Frontal cortex (tissue), 4 donors: Measurements from ENCODE around the gene TMEM50B. TPM values are rescaled to one million over a fixed set of nuclear protein-coding genes. Genes with fewer than 3 reads are reported as not detected.
A peak's percentile ranks its signal among the peaks of the same experiment; 100 is the strongest.
"Not testable (repeated sequence)": the region's sequence is repeated elsewhere in the genome, so short reads cannot be mapped to it uniquely, and the experiment has no call there.

ENCODE experiments used
- DNase-seq, 2 donors: peaks; one replicate each; pipeline ENCODE4 v3.0.0; 2012; ENCODE audit warnings: low spot score in 2 of 2
- FAIRE-seq: peaks from 2 replicates; lab custom pipeline; 2012; peaks lifted over from hg19 to GRCh38; lab: Jason Lieb, UNC
- total RNA-seq: library from RNA; depleted of rRNA; stranded (reverse); fragments of >200 nt; gene quantifications from one replicate; pipeline ENCODE4 v1.2.3, GENCODE V29; 2014
- donor health status: control.
- donor health status: control.
- donor health status: control.

The TMEM50B gene
- total RNA-seq, 1 donor from 2014 or later: 46.9 TPM

DNA sequence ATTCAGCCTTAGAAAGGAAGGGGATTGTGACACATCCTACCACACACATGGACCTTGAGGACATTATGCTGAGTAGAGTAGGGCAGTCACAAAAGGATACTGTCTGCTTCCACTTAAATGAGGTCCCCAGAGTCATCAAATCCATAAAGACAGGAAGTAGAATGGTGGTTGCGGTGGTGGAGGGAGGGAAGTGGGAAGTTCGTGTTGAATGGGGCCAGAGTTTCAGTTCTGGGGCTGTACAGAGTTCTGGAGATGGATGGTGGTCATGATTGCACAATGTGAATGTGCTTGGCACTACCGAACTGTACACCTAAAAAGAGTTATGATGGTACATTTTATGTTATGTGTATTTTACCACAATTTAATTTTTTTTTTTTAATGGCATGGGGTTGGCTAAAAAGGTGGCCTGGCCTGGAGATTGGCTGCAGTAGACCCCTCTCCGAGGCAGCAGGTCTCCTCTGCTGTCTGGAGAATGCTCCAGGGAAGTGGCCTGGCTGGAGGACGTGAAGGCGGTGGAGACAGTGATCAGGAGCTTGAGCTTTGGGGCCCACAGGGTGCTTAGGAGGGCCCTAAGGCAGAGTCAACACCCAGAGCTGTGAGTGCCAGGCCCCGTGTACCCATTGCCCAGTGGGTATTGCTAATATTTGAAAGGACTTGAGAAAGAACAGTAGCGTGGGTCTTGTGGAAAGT is 46.2 kb downstream of the TMEM50B start:
- FAIRE-seq (no peak), DNase-seq (no peak)

DNA sequence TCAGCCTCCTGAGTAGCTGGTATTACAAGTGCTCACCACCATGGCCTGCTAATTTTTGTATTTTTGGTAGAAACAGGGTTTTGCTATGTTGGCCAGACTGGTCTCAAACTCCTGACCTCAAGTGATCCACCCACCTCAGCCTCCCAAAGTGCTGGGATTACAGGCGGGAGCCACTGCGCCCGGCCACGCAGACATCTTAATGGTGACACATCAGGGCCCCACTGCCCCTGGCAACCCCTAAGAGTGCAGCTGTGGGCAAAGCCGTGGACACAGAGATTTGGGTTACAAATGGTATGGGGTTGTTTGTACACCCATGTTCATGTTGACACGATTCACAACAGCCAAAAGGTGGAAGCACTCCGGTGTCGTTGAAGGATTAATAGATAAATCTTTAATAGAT is 46.8 kb downstream of the TMEM50B start:
- FAIRE-seq: no peak
- DNase-seq: no peak

DNA sequence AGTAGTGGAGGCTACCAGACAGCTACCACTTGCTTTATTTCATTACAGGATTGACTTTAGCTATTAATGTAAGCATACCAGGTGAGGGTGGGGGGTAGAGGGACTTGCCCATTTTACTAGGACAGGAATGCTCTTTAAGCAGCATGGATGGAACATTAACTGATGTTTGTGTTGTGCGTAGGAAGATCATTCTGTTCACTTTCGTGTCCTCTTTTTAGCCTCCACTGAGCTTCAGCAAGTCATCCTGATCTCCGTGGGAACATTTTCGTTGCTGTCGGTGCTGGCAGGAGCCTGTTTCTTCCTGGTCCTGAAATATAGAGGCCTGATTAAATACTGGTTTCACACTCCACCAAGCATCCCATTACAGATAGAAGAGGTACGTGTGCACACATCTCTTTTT is 47.3 kb downstream of the TMEM50B start:
- DNase-seq (no peak), FAIRE-seq (no peak)

DNA sequence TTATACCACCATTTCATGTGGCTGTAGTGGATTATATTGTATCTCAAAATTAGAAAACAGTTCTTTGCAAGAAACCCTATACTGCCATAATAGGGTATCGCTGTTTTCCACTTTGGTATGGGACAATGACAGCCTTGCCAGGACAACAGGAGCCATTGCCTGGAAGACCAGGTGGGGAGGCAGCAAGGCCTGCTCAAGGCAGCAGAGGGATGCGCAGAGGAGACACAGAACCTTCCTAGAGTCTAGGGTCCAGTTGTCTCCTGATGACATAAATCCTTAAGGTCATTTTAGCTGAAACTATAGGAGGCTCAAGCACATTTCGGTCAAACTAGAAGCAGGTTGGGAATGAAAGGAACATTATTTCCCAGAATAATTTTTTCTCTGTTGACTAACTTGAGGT is 48.9 kb downstream of the TMEM50B start:
- FAIRE-seq (no peak), DNase-seq (no peak)

DNA sequence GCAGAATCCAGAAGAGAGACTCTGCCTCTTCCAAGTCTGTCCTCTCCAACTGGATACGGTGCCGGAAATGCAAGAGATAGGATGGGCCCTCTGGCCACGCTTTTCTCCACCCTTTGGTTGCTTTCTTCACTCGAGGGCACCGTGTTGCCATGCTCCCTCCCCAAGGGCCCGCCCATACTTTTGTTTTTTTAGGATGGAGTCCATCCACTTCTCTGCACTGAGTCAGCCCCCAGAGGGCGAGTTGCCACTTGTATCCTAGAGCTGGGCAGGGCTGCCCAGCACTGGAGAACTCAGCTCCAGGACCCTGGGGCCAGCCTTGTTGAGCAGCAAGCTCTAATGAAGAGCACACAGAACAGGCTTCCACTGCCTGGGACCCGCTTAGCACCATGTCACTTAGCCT is 51.1 kb downstream of the TMEM50B start:
- DNase-seq (no peak), FAIRE-seq (no peak)

DNA sequence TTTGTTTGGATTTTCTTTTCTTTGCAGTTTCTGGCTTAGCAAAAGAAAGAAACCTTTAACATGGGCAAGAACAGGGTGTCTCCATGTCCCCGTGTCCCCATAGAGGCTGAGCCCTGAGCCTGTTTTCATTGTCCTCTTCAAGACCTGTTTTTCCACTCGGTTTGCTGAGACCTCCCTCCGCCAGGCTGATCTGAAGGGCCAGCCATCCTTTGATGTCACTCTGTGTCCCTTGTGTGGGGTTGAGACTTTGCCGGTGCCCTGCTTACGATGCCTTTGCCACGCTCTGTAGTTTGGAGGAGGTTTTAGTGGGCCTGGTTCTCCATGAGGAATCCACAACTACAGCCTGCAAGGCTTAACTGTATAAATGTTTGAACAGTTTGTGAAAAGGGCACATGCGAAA is 52.7 kb downstream of the TMEM50B start:
- no peak for DNase-seq
- no peak for FAIRE-seq

DNA sequence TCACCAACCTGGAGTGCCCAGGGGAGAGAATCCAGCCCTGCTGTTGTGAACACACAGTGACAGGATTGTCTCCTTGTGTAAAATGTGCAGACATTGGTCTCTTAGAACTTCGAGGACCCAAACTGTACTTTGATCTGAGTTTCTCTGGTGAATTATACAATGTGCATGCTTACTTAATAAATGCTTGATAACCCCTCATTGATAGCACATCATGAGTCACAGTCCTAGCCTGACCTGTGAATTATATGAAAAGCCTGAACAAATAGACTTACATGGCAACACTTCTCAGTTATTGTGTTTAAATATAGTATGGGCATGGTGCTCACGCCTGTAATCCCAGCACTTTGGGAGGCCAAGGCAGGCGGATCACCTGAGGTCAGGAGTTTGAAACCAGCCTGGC is 53.9 kb downstream of the TMEM50B start:
- DNase-seq: no peak
- FAIRE-seq: no peak

DNA sequence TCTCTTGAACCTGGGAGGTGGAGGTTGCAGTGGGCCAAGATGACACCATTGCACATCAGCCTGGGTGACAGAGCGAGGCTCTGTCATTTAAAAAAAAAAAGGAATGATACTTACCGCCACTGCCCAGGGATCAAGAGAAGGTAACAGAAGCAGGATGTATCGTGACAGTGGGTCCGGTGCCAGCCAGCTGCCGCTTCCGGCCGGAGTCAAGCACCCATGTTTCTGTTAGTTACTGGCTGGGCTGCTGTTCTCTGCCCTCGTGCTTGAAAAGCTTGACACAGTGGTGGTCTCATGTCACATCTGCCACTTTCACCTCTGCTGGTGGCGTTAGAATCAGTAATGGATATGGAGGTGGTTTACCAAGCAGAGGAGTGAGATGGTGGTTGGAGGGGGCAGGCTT is 55.6 kb downstream of the TMEM50B start:
- DNase-seq (no peak), FAIRE-seq (no peak)

DNA sequence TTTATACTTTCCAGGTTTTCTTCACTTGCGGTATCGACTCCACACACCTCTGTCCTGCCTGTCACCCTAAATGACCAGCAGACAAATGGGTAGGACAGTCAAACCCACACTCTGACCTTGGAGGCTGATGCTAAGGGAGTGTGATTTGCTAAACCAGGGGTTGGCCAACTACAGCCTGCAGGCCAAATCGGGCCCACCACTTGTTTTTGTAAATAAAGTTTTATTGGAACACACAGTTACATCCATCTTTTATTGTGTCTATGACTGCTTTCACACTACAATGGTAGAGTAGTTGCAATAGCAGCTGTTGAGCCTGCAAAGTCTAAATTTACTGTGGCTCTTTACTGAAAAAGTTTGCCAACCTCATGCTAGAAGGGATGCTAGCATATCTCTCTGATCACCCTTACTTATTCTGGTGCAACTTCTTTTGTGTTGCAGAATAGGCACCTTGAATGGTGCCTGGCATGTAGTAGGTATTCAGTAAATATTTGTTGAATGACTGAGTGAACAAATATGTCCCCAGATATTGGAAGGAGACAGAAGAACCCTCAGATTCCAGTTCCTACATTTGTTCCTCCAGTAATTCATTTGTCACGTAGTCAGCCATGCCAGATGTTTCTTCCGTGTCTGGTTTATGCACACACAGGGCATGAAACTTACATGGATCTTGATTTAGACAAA is 57.9 kb downstream of the TMEM50B start:
- FAIRE-seq (no peak), DNase-seq (no peak)

DNA sequence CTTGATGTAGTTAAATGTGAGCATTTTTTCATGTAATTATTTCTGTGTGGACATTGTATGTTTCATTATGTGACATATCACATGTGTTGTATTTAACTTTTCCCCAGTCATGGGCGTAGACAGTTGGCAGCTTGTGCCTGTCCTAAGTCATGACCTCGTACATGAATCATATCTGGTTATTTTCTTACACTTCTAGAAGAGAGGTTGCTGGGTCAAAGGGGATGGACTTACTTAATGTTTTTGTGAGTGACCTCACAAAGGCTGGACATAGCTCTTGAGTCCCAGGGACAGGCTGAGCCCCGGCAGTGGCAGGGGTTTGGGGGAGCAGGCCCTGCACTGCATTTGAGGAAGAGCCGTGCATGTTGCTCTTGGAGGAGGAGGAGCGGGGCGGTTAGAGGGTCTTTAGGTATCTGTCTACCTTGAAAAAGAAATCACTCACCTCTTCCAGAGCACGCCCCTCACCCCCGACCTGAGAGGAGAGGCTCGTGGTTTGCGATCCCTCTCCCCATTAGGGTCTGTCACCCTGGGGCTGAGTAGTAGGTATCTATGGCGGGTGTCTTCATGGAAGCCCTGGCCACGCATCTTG is 60.1 kb downstream of the TMEM50B start:
- FAIRE-seq (no peak), DNase-seq (no peak)

DNA sequence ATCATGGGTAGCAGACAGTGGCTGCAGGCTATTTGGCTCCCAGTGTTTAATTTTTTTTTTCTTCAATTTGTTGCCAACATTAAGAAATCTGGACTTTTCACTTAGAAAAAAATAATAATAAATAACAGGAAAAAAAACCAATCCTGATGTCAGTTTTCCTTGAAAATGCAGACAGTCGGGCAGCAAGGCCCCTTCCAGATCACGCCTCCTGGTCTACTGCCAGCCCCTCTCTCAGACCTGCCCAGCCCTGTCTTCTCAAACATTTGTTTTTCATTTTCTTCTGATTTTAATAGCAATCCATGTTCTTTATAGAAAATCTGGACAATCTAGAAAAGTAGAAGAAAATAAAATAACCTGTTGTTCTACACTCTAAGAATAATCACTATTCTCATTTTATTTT is 61.1 kb downstream of the TMEM50B start:
- DNase-seq (no peak), FAIRE-seq (no peak)

DNA sequence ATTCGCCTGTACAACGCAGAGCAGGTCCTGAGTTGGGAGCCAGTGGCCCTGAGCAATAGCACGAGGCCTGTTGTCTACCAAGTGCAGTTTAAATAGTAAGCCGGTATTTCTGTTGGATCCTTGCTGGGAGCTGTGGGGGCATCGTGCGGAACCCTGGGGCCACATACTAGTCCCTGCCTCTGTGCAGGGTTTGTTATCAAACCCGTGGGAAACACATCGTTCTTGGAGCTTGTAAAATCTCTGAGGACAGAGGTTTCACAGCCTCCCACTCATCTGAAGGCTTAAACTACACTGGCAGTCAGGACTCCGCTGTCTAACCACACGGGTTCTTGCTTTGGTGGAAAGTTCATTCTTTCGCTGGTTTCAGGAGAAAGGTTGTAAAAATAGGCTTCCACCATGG is 64.8 kb downstream of the TMEM50B start:
- FAIRE-seq (no peak), DNase-seq (no peak)

DNA sequence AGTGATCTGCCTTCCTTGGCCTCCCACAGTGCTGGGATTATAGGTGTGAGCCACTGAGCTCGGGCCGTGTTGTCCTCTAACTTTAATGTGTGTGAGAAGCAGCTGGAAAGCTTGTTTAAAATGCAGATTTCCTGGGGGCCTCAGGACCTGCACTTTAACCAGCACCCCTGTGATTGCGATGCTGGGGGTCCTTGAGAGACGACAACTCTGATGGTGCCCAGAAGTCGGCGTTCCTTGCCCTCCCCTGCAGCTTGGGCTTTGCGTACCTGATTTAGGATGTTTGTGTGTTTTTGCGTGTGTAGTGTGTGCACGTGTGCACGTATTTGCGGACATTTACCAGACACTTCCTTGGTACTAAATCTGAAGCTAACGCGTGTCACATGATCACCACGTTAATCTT is 65.7 kb downstream of the TMEM50B start:
- DNase-seq (no peak), FAIRE-seq (no peak)

DNA sequence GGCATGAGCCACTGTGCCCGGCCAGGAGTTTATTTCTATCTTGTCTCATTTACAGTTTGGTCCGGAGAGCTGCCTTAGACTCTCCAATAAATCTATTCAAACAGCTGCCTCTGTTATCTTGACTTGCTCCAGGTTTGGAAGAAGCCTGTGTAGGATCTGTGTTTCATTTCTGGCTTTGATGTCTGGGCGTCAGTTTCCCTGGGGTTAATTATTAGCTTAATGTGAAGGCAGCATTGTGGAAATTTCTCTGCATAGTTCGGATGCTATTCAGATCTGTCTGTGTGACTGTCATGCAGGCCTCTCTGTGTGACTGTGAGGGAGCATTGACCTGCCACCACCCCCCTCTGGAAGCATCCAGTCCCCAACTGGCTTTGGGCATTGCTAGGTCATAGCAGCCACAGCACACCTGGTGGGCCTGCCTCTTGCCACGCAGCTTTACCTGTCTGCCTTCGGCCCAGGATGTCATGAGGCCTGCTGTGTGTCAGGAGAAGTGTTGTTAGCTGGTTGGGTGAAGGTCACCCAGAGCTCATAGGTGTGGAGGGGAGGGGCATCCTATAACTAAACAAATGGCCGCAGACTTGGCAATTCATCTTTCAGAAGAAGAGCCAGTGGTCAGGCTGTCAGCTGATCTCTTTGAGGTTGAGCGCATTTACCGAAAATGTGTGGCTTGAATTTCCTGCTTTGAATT is 66.8 kb downstream of the TMEM50B start:
- no peak for FAIRE-seq

DNA sequence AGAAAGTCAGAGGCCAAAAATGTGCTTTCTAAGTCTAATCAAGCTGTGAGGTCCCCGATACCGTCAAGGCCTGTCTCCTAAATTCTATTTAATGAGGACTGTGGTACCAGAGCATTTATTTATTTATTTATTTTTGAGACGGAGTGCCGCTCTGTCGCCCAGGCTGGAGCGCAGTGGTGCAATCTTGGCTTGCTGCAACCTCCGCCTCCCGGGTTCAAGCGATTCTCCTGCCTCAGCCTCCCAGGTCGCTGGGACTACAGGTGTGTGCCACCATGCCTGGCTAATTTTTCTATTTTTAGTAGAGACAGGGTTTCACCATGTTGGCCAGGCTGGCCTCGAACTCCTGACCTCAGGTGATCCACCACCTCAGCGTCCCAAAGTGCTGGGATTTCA is 67.3 kb downstream of the TMEM50B start:
- not testable (repeated sequence) for FAIRE-seq, DNase-seq

More for the DNA sequence above, 66.8 kb downstream of the TMEM50B start:
- no peak for DNase-seq

DNA sequence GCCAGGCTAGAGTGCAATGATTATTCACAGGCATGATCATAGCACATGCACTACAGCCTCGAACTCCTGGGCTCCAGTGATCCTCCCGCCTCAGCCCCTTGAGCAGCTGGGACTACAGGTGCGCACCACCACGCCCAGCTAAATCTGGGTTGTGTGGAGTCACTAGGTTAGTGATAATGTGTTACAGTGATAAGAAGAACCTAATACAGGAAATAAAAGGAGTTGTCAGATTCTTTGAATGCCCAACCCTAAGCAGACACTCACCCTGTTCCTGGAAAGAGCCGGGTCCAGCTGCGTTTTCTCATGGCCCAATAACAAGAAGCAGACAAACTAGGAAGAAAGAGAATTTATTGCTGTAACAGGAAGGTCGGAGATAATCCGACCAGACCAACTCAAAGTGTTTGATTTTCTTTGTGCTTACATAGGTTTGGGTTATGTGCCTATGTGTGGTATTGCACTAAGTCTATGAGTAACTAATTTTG is 67.8 kb downstream of the TMEM50B start:
- FAIRE-seq (no peak), DNase-seq (no peak)

DNA sequence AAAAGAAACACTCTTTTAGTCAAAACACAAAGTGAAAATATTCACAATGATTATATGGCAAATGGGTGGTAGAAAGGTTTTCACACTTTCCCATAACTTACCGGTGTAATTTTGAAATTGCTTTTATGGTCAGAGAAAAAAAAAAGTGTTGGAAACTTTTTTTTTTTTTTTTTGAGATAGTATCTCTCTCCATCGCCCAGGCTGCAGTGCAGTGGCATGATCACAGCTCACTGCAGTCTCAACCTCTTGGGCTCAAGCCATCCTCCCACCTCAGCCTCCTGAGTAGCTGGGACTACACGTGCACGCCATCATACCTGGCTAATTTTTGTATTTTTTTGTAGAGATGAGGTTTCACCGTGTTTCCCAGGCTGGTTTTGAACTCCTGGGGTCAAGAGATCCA is 73.3 kb downstream of the TMEM50B start:
- DNase-seq (no peak), FAIRE-seq (no peak)

DNA sequence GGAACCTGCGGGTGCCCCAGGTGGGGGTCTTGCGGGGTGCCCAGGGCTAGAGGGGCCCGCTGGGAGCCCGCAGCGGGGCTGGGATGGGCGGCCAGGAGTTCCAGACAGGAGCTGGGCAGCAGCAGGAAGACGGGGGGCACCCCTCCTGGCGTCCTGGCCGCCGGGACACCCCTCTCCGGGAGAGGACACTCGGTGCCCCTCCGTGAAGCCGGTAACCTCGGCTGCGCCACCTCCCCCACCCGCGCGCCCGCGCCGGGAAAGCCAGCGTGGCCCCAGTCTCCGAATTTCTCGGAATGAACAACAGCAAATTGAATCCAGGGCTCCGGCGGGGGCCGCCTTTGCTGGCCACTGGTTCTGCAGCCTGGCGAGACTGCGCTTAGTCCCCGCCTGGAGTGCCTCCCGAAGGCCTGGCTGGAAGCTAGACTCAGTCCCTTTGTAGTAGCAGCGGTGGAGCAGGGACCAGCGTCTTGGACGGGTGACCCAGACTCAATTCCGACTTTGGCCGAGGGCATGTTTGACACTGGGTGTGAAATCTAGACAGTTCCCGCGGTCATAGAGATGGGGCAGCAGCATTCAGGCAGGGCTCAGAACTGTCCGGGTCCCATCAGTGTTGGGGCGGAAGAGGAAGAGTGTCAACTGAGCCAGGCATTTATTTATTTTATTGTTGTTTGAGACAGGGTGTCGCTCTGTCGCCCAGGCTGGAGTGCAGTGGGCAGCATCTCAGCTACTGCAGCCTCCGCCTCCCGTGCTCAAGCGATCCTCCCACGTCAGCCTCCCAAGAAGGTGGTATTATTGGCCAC is 75.8 kb downstream of the TMEM50B start:
- peak; percentile 45 to 51 for DNase-seq
- no peak for FAIRE-seq

DNA sequence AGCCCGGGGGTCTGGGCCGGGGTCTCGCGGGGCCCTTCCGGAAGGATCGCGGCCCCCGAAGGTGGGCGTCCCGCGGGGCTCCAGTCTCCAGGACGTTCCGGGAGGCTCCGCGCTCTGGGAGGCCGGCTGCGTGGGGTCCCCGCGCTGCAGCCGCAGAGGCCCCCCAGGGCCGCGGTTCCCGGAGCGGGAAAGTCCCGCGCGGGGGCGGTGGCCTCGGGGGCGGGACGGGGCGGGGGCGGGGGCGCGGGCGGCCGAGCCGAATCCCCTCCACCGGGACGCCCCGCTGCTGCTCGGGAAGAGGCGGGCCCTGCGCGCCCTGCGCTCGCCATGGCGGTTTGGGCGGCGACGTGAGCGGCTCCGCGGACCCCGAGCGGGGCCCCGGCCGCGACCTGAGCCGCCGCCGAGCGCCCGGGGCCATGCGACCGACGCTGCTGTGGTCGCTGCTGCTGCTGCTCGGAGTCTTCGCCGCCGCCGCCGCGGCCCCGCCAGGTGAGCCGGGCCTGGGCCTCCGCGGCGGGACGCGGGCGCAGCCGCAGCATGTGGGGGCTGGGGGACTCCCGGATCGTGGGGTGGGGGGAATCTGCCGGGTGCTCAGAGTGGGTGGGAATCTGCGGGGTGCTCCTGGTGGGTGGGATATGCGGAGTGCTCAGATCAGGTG is 76.5 kb downstream of the TMEM50B start, which contains the start of gene IFNGR2:
Gene IFNGR2 (plus strand): TSS at position 286 of the 658 bp plus-strand sequence. CDS start 131 bp downstream, at position 417.
- FAIRE-seq: no peak

More for the DNA sequence above, 76.5 kb downstream of the TMEM50B start, which contains the start of gene IFNGR2:
- peak; percentile 70 to 78 for DNase-seq
